GM12872 (cell line): Measurements from ENCODE around the gene TMEM236.

Experiments
- CTCF ChIP-seq: IDR thresholded peaks from 3 replicates; pipeline ENCODE4 v1.5.1; 2011; ENCODE audit warnings: low read depth, mild to moderate bottlenecking, low read length, moderate library complexity; ENCODE audit not compliant: insufficient read depth

The TMEM236 gene

GRCh38 chr10:17817316-17817715 is 65.3 kb downstream of the TMEM236 start:
- TF ChIP-seq CTCF: no peak

DNA sequence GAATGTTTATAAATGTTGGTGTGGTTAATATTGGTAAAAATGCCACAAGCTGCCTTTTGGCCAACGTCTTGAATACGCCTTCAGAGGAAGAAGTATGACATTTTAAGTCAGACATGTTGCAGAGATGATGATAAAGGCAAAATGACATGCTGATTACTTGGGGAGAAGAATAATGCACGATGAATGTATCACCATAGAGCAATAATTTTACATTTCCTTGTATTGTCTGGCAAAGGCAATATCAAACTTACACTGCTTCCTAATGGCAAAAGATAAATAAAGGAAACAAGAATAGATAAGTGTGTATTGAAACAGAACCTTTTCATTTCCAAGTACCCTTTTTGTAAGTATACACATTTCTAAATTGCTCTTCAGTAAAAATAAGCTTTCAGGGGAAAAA is 65.8 kb downstream of the TMEM236 start:
- TF ChIP-seq CTCF: no peak

GRCh38 chr10:17819836-17820235 is 67.8 kb downstream of the TMEM236 start:
- TF ChIP-seq CTCF: no peak

GRCh38 chr10:17820943-17821342 is 68.9 kb downstream of the TMEM236 start:
- no peak for TF ChIP-seq CTCF

DNA sequence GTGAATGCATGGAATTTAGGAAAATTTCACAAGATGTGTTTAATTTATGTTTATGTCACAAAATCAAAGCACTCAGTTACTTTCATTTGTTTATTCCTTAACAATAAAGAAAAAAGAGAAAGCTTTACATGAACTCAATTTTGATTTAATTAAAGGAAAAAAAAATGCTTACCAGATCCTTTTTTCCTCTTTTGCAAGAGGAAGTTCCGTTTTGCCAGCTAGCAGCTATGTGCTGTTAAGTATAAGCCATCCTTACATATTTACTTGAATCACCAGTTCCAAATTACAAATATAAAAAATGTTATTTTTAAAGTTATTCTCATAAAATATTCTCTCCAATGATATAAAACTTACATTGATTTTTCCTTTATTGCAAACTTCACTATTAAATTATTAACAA is 69.9 kb downstream of the TMEM236 start:
- no peak for TF ChIP-seq CTCF

DNA sequence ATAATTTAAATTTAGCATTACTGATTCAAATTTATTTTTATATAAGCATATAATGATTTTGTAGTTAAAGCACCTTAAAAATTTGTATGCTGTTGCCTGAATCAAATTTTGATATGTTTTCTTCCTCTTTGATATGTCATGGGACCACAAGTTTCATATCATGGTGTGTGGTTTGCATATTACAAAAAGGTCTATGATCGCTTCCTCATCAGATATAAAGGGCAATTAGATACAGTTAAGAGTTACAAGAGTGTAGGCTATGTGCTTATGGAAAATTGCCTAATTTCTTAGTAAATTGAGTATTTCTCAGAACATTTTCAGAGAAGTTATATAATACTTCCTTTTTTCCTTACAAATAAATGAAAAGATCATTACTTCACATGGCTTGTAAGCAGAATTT is 79.3 kb downstream of the TMEM236 start:
- no peak for TF ChIP-seq CTCF

- TF ChIP-seq CTCF: no peak
These were observed 79.9 kb downstream of the TMEM236 start for GRCh38 chr10:17831896-17832295.

- no peak for TF ChIP-seq CTCF
These were observed 81.7 kb downstream of the TMEM236 start for GRCh38 chr10:17833656-17834055.
